HG02970 (cell line): ENCODE results near the gene ZNRF3.

Experiments
- ATAC-seq: cut with Tn5 transposase; IDR thresholded peaks from one replicate; pipeline ENCODE4 v1.9.1; 2021; ENCODE audit warnings: mild to moderate bottlenecking, moderate library complexity, moderate number of reproducible peaks; ENCODE audit not compliant: unreplicated experiment, low FRiP score

ZNRF3 gene

GRCh38 chr22:29103121-29103520 is 219.7 kb downstream of the ZNRF3 start:
- no peak for ATAC-seq

- ATAC-seq: no peak
These were observed 222.1 kb downstream of the ZNRF3 start for GRCh38 chr22:29105468-29105867.

- ATAC-seq: no peak
These were observed 223.5 kb downstream of the ZNRF3 start for GRCh38 chr22:29106839-29107238.
